ENCODE data around the gene TFRC. TPM values are rescaled to one million over a fixed set of nuclear protein-coding genes. Genes with fewer than 3 reads are reported as not detected.

Gene TFRC
- total RNA-seq, 1 donor from 2014 or later = 76.4 TPM

- no peak for TF ChIP-seq CTCF (IDR thresholded peaks at IDR 0.05; ENCODE audit: borderline replicate concordance)
- H3K9me3 ChIP-seq (replicated peaks) = no peaks in the 10 kb centered on the region
- H3K4me3 ChIP-seq = no peak overlapping the region
- H3K27ac ChIP-seq (replicated peaks) = no peak overlapping the region
- H3K36me3 ChIP-seq = peaks cover 76% of the 10 kb centered on the region
- no peaks in the 10 kb centered on the region for H3K4me1 ChIP-seq
- H3K27me3 ChIP-seq (ENCODE audit: low read depth) = no peaks in the 10 kb centered on the region
- intact Hi-C loops (cut with micrococcal nuclease) = no loop called here
- DNase-seq = no peak
Measured at GRCh38 chr3:196050597-196050996, 31.3 kb downstream of the TFRC start.

- intact Hi-C loops (cut with micrococcal nuclease) = no loop called here
- no peak for TF ChIP-seq CTCF (IDR thresholded peaks at IDR 0.05; ENCODE audit: borderline replicate concordance)
Measured at GRCh38 chr3:196049653-196050052, 32.2 kb downstream of the TFRC start.

GRCh38 chr3:196048922-196049598 is 32.8 kb downstream of the TFRC start:
- intact Hi-C loops (cut with micrococcal nuclease) = no loop called here
- TF ChIP-seq CTCF (IDR thresholded peaks at IDR 0.05; ENCODE audit: borderline replicate concordance) = no peak
- Histone ChIP-seq H3K27ac (replicated peaks) (no peak overlapping the region), H3K9me3 (replicated peaks) (no peaks in the 10 kb centered on the region), H3K36me3 (peaks cover 61% of the 10 kb centered on the region), H3K27me3 (ENCODE audit: low read depth) (no peaks in the 10 kb centered on the region), H3K4me3 (no peak overlapping the region), H3K4me1 (no peaks in the 10 kb centered on the region)
- no peak for DNase-seq

More at GRCh38 chr3:196049653-196050052, 32.2 kb downstream of the TFRC start:
- H3K9me3 ChIP-seq (replicated peaks) = no peaks in the 10 kb centered on the region
- H3K27ac ChIP-seq (replicated peaks) = no peak overlapping the region
- peaks cover 67% of the 10 kb centered on the region for H3K36me3 ChIP-seq
- no peak overlapping the region for H3K4me3 ChIP-seq
- no peaks in the 10 kb centered on the region for H3K27me3 ChIP-seq (ENCODE audit: low read depth)
- H3K4me1 ChIP-seq = no peaks in the 10 kb centered on the region
- DNase-seq = no peak

- no peaks in the 10 kb centered on the region for H3K27me3 ChIP-seq (ENCODE audit: low read depth)
- intact Hi-C loops (cut with micrococcal nuclease) = no loop called here
- H3K4me1 ChIP-seq = no peaks in the 10 kb centered on the region
- no peak overlapping the region for H3K27ac ChIP-seq (replicated peaks)
- no peak for TF ChIP-seq CTCF (IDR thresholded peaks at IDR 0.05; ENCODE audit: borderline replicate concordance)
- no peaks in the 10 kb centered on the region for H3K9me3 ChIP-seq (replicated peaks)
- DNase-seq = no peak
- peaks cover 45% of the 10 kb centered on the region for H3K36me3 ChIP-seq
- H3K4me3 ChIP-seq = no peak overlapping the region
Measured at GRCh38 chr3:196047391-196048030, 34.4 kb downstream of the TFRC start.

GRCh38 chr3:196044513-196044912 is 37.4 kb downstream of the TFRC start:
- peaks cover 13% of the 10 kb centered on the region for H3K9me3 ChIP-seq (replicated peaks)
- H3K4me1 ChIP-seq = no peaks in the 10 kb centered on the region
- no peak for DNase-seq
- no peak for TF ChIP-seq CTCF (IDR thresholded peaks at IDR 0.05; ENCODE audit: borderline replicate concordance)
- H3K36me3 ChIP-seq = peaks cover 15% of the 10 kb centered on the region
- H3K27ac ChIP-seq (replicated peaks) = no peak overlapping the region
- no peak overlapping the region for H3K4me3 ChIP-seq
- H3K27me3 ChIP-seq (ENCODE audit: low read depth) = no peaks in the 10 kb centered on the region
- intact Hi-C loops (cut with micrococcal nuclease) = no loop called here

Data from left ventricle myocardium inferior (tissue), 1 donor.